HG02870 (cell line): ENCODE measurements around the gene PPP1R9A.

Experiments
- ATAC-seq: cut with Tn5 transposase; IDR thresholded peaks from one replicate; pipeline ENCODE4 v1.9.1; 2021; ENCODE audit warnings: mild to moderate bottlenecking, moderate library complexity; ENCODE audit not compliant: unreplicated experiment

Gene PPP1R9A

GRCh38 chr7:94908323-94909178, 1.2 kb downstream of the PPP1R9A start:
- ATAC-seq = no peak

- ATAC-seq = no peak
These were observed 1.7 kb downstream of the PPP1R9A start for GRCh38 chr7:94909179-94909466.

GRCh38 chr7:94912085-94912484, 4.7 kb downstream of the PPP1R9A start:
- ATAC-seq = no peak

- no peak for ATAC-seq
These were observed 6.0 kb downstream of the PPP1R9A start for GRCh38 chr7:94913391-94913790.

- ATAC-seq = no peak
These were observed 14.5 kb downstream of the PPP1R9A start for GRCh38 chr7:94921911-94922310.

GRCh38 chr7:94922457-94922856, 15.1 kb downstream of the PPP1R9A start:
- no peak for ATAC-seq

- ATAC-seq = no peak
These were observed 16.0 kb downstream of the PPP1R9A start for GRCh38 chr7:94923412-94923811.

GRCh38 chr7:94928168-94928707, 20.8 kb downstream of the PPP1R9A start:
- no peak for ATAC-seq

GRCh38 chr7:94933256-94933990, 26.0 kb downstream of the PPP1R9A start:
- ATAC-seq = no peak

- no peak for ATAC-seq
These were observed 32.0 kb downstream of the PPP1R9A start for GRCh38 chr7:94939395-94939794.

- ATAC-seq = no peak
These were observed 32.8 kb downstream of the PPP1R9A start for GRCh38 chr7:94940241-94940640.

- ATAC-seq = no peak
These were observed 34.6 kb downstream of the PPP1R9A start for GRCh38 chr7:94941844-94942632.

GRCh38 chr7:94943134-94943533, 35.7 kb downstream of the PPP1R9A start:
- no peak for ATAC-seq

GRCh38 chr7:94949532-94949931, 42.1 kb downstream of the PPP1R9A start:
- ATAC-seq = no peak

GRCh38 chr7:94955807-94956206, 48.4 kb downstream of the PPP1R9A start:
- ATAC-seq = no peak

- no peak for ATAC-seq
These were observed 49.7 kb downstream of the PPP1R9A start for GRCh38 chr7:94957061-94957460.

GRCh38 chr7:94962661-94963060, 55.3 kb downstream of the PPP1R9A start:
- no peak for ATAC-seq

- ATAC-seq = no peak
These were observed 62.2 kb downstream of the PPP1R9A start for GRCh38 chr7:94969434-94970084.

GRCh38 chr7:94970085-94970576, 62.7 kb downstream of the PPP1R9A start:
- no peak for ATAC-seq

GRCh38 chr7:94971051-94971867, 63.9 kb downstream of the PPP1R9A start:
- no peak for ATAC-seq
